GM23248 (cell line): ENCODE data around the gene DCUN1D1. TPM values are rescaled to one million over a fixed set of nuclear protein-coding genes. Genes with fewer than 3 reads are reported as not detected.

Experiments used
- DNase-seq: peaks from one replicate; pipeline ENCODE4 v3.0.0-alpha.2; 2015
- H2AFZ ChIP-seq: fragments of 200-600 bp; sonication (generic); 2 replicates; pipeline ENCODE4 v1.6.1; 2016; ENCODE audit warnings: antibody characterized with exemption
- H3F3A ChIP-seq: fragments of 200-600 bp; sonication (generic); 2 replicates; pipeline ENCODE4 v1.6.1; 2016; ENCODE audit warnings: mild to moderate bottlenecking, antibody characterized with exemption, mixed run types; ENCODE audit not compliant: insufficient read depth
- H3K27ac ChIP-seq: fragments of 200-600 bp; sonication (generic); 2 replicates; pipeline ENCODE4 v1.5.1; 2016; ENCODE audit warnings: mild to moderate bottlenecking
- H3K27me3 ChIP-seq: fragments of 200-600 bp; sonication (generic); replicated peaks from 2 replicates; pipeline ENCODE4 v1.6.1; 2016; ENCODE audit warnings: mild to moderate bottlenecking; ENCODE audit not compliant: insufficient read depth
- H3K36me3 ChIP-seq: fragments of 200-600 bp; sonication (generic); 2 replicates; pipeline ENCODE4 v1.6.1; 2016; ENCODE audit warnings: low read depth, mild to moderate bottlenecking
- H3K4me1 ChIP-seq: fragments of 200-600 bp; sonication (generic); 2 replicates; pipeline ENCODE4 v1.6.1; 2016; ENCODE audit warnings: mild to moderate bottlenecking; ENCODE audit not compliant: insufficient read depth
- H3K4me2 ChIP-seq: fragments of 200-600 bp; sonication (generic); one replicate; pipeline ENCODE4 v1.6.1; 2016; ENCODE audit warnings: mild to moderate bottlenecking; ENCODE audit not compliant: unreplicated experiment
- H3K4me3 ChIP-seq: fragments of 200-600 bp; sonication (generic); 2 replicates; pipeline ENCODE4 v1.5.1; 2016; ENCODE audit warnings: mild to moderate bottlenecking
- H3K79me2 ChIP-seq: fragments of 200-600 bp; sonication (generic); 2 replicates; pipeline ENCODE4 v1.6.1; 2016; ENCODE audit warnings: mild to moderate bottlenecking; ENCODE audit not compliant: insufficient read depth
- H3K9ac ChIP-seq: fragments of 200-600 bp; sonication (generic); 2 replicates; pipeline ENCODE4 v1.6.1; 2016; ENCODE audit warnings: mild to moderate bottlenecking
- H3K9me2 ChIP-seq: fragments of 200-600 bp; sonication (generic); 2 replicates; pipeline ENCODE4 v1.6.1; 2016; ENCODE audit warnings: mixed run types, mild to moderate bottlenecking, moderate library complexity; ENCODE audit not compliant: insufficient read depth
- H3K9me3 ChIP-seq: fragments of 200-600 bp; sonication (generic); one replicate; pipeline ENCODE4 v1.6.1; 2017; ENCODE audit warnings: low read depth
- H4K20me1 ChIP-seq: fragments of 200-600 bp; sonication (generic); 2 replicates; pipeline ENCODE4 v1.6.0; 2016; ENCODE audit not compliant: insufficient read depth
- EZH2 ChIP-seq: fragments of 200-600 bp; sonication (generic); IDR thresholded peaks from 2 replicates; pipeline ENCODE4 v1.6.1; 2018; ENCODE audit warnings: antibody characterized with exemption, mild to moderate bottlenecking; ENCODE audit not compliant: insufficient read depth, poor library complexity, severe bottlenecking
- EZH2phosphoT487 ChIP-seq: fragments of 200-600 bp; sonication (generic); IDR thresholded peaks from 2 replicates; pipeline ENCODE4 v1.6.1; 2018; ENCODE audit warnings: antibody characterized with exemption, moderate library complexity, mild to moderate bottlenecking, low read depth; ENCODE audit not compliant: insufficient read depth
- WGBS, 2 experiments: methylation state at CpG; one replicate each; pipeline ENCODE4 v1.1.6; 2015 to 2017; ENCODE audit warnings: low lambda C conversion rate in 2 of 2, low coverage in 1 of 2; ENCODE audit errors: missing lambda C conversion rate in 2 of 2; 5-methylcytosine and 5-hydroxymethylcytosine counted together
- in situ Hi-C: fragments of 300-500 bp; cut with MboI; formaldehyde crosslinking; loops from 2 replicates; pipeline ENCODE4 v1.15.0; 2020
- polyA plus RNA-seq: library from polyadenylated mRNA; unstranded; fragments of >200 nt; fragmentation: Nextera tagmentation; extraction: Ambion mirVana; gene quantifications from 2 replicates; pipeline ENCODE4 v1.2.1, GENCODE V29; 2016
- total RNA-seq: library from RNA; depleted of rRNA; stranded (reverse); fragments of >200 nt; shearing (Covaris generic); gene quantifications from 2 replicates; pipeline ENCODE4 v1.2.3, GENCODE V29; 2014

Gene DCUN1D1
- total and polyA plus RNA-seq, 2 experiments from 2014 or later = 28.5 to 31.7 TPM

GRCh38 chr3:183018421-183019192 lies 38.3 kb upstream of the DCUN1D1 start:
- H3K9ac ChIP-seq = no peak overlapping the region
- no peaks in the 10 kb centered on the region for H3F3A ChIP-seq
- H3K27ac ChIP-seq = no peak overlapping the region
- no peaks in the 10 kb centered on the region for H4K20me1 ChIP-seq
- no peaks in the 10 kb centered on the region for H3K4me1 ChIP-seq
- H3K9me3 ChIP-seq = no peaks in the 10 kb centered on the region
- in situ Hi-C loops = no loop called here
- no peak overlapping the region for H3K4me2 ChIP-seq
- no peaks in the 10 kb centered on the region for H3K79me2 ChIP-seq
- WGBS, 2 experiments = 80 to 82% methylated on average over 3 of the region's 3 CpGs
- H2AFZ ChIP-seq = no peak overlapping the region
- H3K36me3 ChIP-seq = peaks cover 21% of the 10 kb centered on the region; the same call in 1 of the 2 replicates
- H3K4me3 ChIP-seq = no peak overlapping the region
- no peak for DNase-seq
- H3K27me3 ChIP-seq = no peaks in the 10 kb centered on the region
- H3K9me2 ChIP-seq = no peaks in the 10 kb centered on the region
- no peak for TF ChIP-seq EZH2phosphoT487
- TF ChIP-seq EZH2 = no peak

GRCh38 chr3:183015185-183015584 lies 34.8 kb upstream of the DCUN1D1 start:
- WGBS, 2 experiments = 97 to 100% methylated on average over 2 of the region's 2 CpGs

GRCh38 chr3:183013856-183014255 lies 33.5 kb upstream of the DCUN1D1 start:
- no peaks in the 10 kb centered on the region for H3K9me2 ChIP-seq
- 86 to 89% methylated on average over 6 of the region's 6 CpGs for WGBS, 2 experiments
- no peak overlapping the region for H3K4me2 ChIP-seq
- no peak for DNase-seq
- peaks cover 5% of the 10 kb centered on the region; the same call in 1 of the 2 replicates for H3K36me3 ChIP-seq
- H3K27ac ChIP-seq = no peak overlapping the region
- no peak overlapping the region for H3K9ac ChIP-seq
- H3K9me3 ChIP-seq = no peaks in the 10 kb centered on the region
- no peaks in the 10 kb centered on the region for H3K27me3 ChIP-seq
- no peaks in the 10 kb centered on the region for H3F3A ChIP-seq
- no peak overlapping the region for H3K4me3 ChIP-seq
- in situ Hi-C loops = no loop called here
- H2AFZ ChIP-seq = no peak overlapping the region
- H4K20me1 ChIP-seq = no peaks in the 10 kb centered on the region
- TF ChIP-seq EZH2 (no peak), EZH2phosphoT487 (no peak)
- H3K79me2 ChIP-seq = no peaks in the 10 kb centered on the region
- no peaks in the 10 kb centered on the region for H3K4me1 ChIP-seq

More at GRCh38 chr3:183015185-183015584, 34.8 kb upstream of the DCUN1D1 start:
- no peaks in the 10 kb centered on the region for H3K27me3 ChIP-seq
- H3K79me2 ChIP-seq = no peaks in the 10 kb centered on the region
- H3K36me3 ChIP-seq = peaks cover 13% of the 10 kb centered on the region; the same call in 1 of the 2 replicates
- no peak overlapping the region for H3K4me3 ChIP-seq
- no peaks in the 10 kb centered on the region for H3K9me2 ChIP-seq
- H3K27ac ChIP-seq = no peak overlapping the region
- no peaks in the 10 kb centered on the region for H3K9me3 ChIP-seq
- no peak overlapping the region for H3K9ac ChIP-seq
- H3K4me2 ChIP-seq = no peak overlapping the region
- TF ChIP-seq EZH2 (no peak), EZH2phosphoT487 (no peak)
- in situ Hi-C loops = no loop called here
- no peaks in the 10 kb centered on the region for H3K4me1 ChIP-seq
- no peaks in the 10 kb centered on the region for H4K20me1 ChIP-seq
- H2AFZ ChIP-seq = no peak overlapping the region
- DNase-seq = no peak
- H3F3A ChIP-seq = no peaks in the 10 kb centered on the region

GRCh38 chr3:183013074-183013473 lies 32.7 kb upstream of the DCUN1D1 start:
- no peaks in the 10 kb centered on the region for H3K79me2 ChIP-seq

More at GRCh38 chr3:183013074-183013473, 32.7 kb upstream of the DCUN1D1 start:
- in situ Hi-C loops = no loop called here
- Histone ChIP-seq H3K27me3 (no peaks in the 10 kb centered on the region), H3K27ac (no peak overlapping the region), H3K9ac (no peak overlapping the region), H3K9me2 (no peaks in the 10 kb centered on the region), H3K4me2 (no peak overlapping the region), H4K20me1 (no peaks in the 10 kb centered on the region), H3K4me3 (no peak overlapping the region), H3F3A (no peaks in the 10 kb centered on the region), H2AFZ (no peak overlapping the region), H3K4me1 (no peaks in the 10 kb centered on the region), H3K36me3 (peaks cover 5% of the 10 kb centered on the region; the same call in 1 of the 2 replicates), H3K9me3 (no peaks in the 10 kb centered on the region)
- no peak for DNase-seq
- TF ChIP-seq EZH2phosphoT487 (no peak), EZH2 (no peak)
- 84 to 93% methylated on average over 5 of the region's 5 CpGs for WGBS, 2 experiments
